Measurements from ENCODE around the gene TK2.

The TK2 gene

GRCh38 chr16:66529475-66529874 lies 20.4 kb downstream of the TK2 start:
- DNase-seq (ENCODE audit: extremely low read depth, insufficient read length), result no peak
- Histone ChIP-seq H3K36me3 (ENCODE audit: control insufficient read depth, insufficient read depth, low read length) (no peaks in the 10 kb centered on the region; the same call in 1 of the 2 replicates), H3K4me3 (replicated peaks; ENCODE audit: low read depth, low read length) (no peak overlapping the region), H3K27me3 (replicated peaks; ENCODE audit: control insufficient read depth, insufficient read depth, low read length) (no peaks in the 10 kb centered on the region; the same call in 1 of the 2 replicates)
- TF ChIP-seq CTCF (IDR thresholded peaks at IDR 0.05; ENCODE audit: insufficient read depth, low read length, poor library complexity, severe bottlenecking), result no peak

GRCh38 chr16:66528294-66528693 lies 21.6 kb downstream of the TK2 start:
- DNase-seq (ENCODE audit: extremely low read depth, insufficient read length), result no peak
- no peaks in the 10 kb centered on the region; the same call in 1 of the 2 replicates for H3K27me3 ChIP-seq (replicated peaks; ENCODE audit: control insufficient read depth, insufficient read depth, low read length)
- no peak for TF ChIP-seq CTCF (IDR thresholded peaks at IDR 0.05; ENCODE audit: insufficient read depth, low read length, poor library complexity, severe bottlenecking)
- H3K36me3 ChIP-seq (ENCODE audit: control insufficient read depth, insufficient read depth, low read length), result no peaks in the 10 kb centered on the region; the same call in 1 of the 2 replicates
- H3K4me3 ChIP-seq (replicated peaks; ENCODE audit: low read depth, low read length), result no peak overlapping the region

- no peak for TF ChIP-seq CTCF (IDR thresholded peaks at IDR 0.05; ENCODE audit: insufficient read depth, low read length, poor library complexity, severe bottlenecking)
- DNase-seq (ENCODE audit: extremely low read depth, insufficient read length), result no peak
- no peaks in the 10 kb centered on the region; the same call in 1 of the 2 replicates for H3K36me3 ChIP-seq (ENCODE audit: control insufficient read depth, insufficient read depth, low read length)
- no peak overlapping the region for H3K4me3 ChIP-seq (replicated peaks; ENCODE audit: low read depth, low read length)
- H3K27me3 ChIP-seq (replicated peaks; ENCODE audit: control insufficient read depth, insufficient read depth, low read length), result no peaks in the 10 kb centered on the region; the same call in 1 of the 2 replicates
These were observed 24.3 kb downstream of the TK2 start for GRCh38 chr16:66525396-66526180.

GRCh38 chr16:66524601-66525164 lies 25.2 kb downstream of the TK2 start:
- TF ChIP-seq CTCF (IDR thresholded peaks at IDR 0.05; ENCODE audit: insufficient read depth, low read length, poor library complexity, severe bottlenecking), result peak; percentile 3
- H3K36me3 ChIP-seq (ENCODE audit: control insufficient read depth, insufficient read depth, low read length), result no peaks in the 10 kb centered on the region; the same call in 1 of the 2 replicates
- peak; percentile 79 for DNase-seq (ENCODE audit: extremely low read depth, insufficient read length)
- H3K4me3 ChIP-seq (replicated peaks; ENCODE audit: low read depth, low read length), result no peak overlapping the region
- H3K27me3 ChIP-seq (replicated peaks; ENCODE audit: control insufficient read depth, insufficient read depth, low read length), result no peaks in the 10 kb centered on the region; the same call in 1 of the 2 replicates

DNA sequence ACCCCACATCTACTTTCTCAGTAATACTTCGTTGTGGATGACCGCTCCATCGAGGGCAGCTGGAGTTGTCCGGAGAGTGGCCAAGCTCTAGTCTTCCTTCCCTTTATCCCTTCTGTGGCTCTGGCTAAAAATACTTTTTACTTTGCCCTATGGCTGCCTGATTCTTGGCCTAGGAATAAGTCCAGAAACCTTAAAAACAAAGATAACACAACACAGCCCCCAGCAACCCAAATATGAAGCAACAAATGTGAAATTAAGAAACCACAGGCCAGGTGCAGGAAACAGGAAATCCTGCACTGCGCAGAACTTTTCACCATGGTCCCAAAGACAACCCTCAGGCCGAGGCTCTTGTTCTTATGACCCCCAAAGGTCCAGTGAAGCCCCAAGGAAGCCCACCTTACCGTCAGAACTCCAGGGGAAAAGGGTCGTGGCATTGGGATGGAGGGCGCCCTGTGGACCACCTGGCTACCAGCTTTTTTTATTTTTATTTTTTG lies 26.0 kb downstream of the TK2 start:
- H3K36me3 ChIP-seq (ENCODE audit: control insufficient read depth, insufficient read depth, low read length), result no peaks in the 10 kb centered on the region; the same call in 1 of the 2 replicates
- no peaks in the 10 kb centered on the region for H3K27me3 ChIP-seq (replicated peaks; ENCODE audit: control insufficient read depth, insufficient read depth, low read length)
- TF ChIP-seq CTCF (IDR thresholded peaks at IDR 0.05; ENCODE audit: insufficient read depth, low read length, poor library complexity, severe bottlenecking), result no peak
- DNase-seq (ENCODE audit: extremely low read depth, insufficient read length), result peak; percentile 72
- no peak overlapping the region for H3K4me3 ChIP-seq (replicated peaks; ENCODE audit: low read depth, low read length)

Data from GM06990 (cell line).